Measurements from ENCODE around the gene F2R.

The F2R gene

DNA sequence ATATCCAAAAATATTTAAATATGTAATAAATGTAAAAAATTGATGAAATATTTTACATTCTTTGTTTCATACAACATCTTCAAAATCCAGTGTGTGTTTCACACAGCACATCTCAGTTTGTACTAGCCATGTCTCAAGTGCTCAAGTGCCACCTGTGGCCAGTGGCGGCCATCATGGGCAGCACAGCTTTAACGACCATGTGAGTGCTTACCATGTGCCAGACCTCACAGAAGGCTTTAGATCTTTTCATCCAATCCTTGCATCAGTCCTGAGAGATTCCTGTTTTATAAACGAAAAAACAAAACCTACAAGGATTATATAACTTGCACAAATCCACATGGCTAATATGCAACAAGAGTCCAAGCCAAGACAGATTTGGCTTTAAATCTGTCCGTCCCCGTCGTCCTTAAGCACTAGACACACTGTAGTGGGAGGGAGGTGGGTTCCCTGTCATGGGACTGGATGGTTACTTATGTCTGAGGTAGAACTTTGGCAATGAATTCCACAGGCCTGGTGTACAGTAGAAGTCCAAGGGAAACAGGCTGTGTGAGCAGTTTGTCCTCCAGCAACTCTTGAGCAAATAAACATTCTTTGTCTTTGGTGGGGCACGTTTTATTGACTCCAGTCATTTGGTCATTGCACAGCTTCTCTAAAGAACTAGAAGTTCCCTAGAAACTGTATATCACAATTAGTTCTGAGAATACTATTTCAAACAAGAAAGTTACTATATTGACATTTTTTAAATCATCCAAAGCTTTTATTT, 25.0 kb upstream of the F2R start:
- DNase-seq = no peak

DNA sequence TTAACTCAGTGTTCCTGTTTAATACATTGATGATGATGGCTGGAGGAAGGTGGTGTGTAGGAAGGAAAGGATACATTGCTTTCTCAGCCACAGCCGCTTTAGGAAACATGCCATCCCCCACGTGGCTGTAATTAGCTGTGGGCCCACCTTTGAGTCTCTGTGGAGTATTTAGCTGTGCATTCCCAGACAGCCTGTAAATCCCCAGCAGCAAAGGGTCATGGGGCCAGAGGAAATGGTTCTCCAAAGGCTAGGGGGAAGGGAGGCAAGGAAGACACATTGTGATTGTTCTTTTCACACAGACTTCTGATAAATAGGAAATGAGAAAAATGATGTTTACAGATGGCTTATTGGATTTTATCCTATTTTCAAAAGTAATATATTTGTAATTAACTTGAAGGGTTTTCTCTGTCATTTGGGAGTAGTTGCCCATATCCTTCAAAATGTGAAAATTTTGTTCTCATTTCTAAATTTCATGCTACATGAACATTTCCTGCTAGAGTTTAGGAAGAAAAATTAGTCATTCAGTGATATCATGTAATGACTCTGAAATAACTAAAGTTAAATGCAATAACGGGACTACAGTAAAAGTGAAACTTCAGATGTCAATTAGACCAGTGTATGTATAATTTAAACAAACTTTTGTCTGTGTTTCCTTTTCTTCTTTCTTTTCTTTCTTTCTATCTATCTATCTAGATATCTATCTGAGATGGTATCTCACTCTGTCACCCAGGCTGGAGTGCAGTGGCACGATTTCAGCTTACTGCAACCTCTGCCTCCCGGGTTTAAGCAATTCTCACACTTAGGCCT, 24.3 kb upstream of the F2R start:
- peak; percentile 33 for DNase-seq

DNA sequence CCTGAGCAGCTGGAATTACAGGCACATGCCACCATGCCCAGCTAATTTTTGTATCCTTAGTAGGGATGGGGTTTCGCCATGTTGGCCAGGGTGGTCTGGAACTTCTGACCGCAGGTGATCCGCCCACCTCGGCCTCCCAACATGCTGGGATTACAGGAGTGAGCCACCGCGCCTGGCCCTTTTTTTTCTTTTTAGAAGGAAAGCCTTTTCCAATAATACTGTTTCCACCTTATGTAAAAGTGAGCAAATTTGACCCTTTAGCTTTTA, 23.7 kb upstream of the F2R start:
- DNase-seq = no peak

DNA sequence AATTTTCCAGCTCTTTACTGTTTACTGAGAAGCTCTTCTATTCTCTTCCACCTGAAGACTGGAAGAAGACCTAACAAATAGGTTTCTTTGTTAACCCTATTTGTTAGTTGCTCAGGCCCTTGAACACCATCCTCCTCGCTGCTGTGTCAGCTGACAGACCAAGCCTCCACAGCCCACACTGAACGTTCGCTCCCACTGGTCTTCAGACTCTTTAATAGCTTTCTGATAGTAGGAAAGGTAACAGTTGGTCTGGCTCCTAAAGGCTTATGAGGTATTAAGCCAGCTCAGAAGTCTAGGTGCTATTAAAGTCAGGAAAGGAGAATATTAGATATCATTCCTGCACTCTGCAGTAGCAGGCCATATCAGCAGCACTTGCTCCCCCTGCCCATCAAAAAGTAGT, 23.3 kb upstream of the F2R start:
- DNase-seq = no peak

DNA sequence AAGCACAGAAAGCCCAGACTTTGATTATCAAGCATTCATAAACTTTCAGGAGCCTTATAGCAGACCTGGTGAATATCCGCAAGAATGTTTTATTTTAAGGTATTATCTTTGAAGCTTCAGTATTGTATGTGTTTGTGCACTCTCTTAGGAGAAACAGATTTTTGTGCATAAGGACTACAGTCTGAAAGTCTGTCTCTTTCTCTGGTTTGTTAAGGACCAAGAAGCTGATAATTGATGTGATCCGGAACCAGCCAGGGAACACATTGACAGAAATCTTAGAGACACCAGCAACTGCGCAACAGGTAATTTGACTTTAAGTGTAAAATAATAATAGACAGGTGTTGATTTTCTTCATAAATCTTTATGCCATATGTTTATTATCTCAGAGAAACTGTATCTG, 22.8 kb upstream of the F2R start:
- no peak for DNase-seq

DNA sequence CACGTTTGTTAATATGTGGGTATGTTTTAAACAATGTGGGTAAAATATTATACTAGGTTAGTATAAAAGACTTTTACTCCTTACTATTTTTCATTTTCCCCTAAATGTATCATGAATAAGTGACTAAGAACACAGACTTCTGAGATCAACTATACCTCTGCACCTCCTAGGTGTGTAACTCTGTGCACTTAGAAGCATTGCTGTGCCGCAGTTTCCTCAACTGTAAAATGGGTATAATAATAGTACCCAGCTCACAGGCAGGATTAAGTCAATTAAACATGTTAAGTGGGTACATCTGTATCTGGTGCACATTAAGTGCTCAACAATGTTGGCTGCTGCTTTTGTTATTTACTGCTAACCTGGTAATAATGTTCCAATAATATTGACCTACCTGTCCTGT, 21.6 kb upstream of the F2R start:
- no peak for DNase-seq

DNA sequence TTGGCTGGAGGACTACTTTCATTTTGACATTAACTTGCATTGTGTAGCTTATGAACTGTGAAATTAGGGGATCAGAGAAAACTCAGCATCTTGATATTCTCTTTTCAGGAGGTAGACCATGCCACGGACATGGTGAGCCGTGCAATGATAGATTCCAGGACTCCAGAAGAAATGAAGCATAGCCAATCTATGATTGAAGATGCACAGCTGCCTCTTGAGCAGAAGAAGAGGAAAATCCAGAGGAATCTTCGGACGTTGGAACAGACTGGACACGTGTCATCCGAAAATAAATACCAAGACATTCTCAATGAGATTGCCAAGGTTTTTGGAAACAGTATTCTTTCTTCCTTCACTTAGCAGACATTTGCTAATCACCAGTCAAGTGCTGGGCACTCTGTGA, 20.6 kb upstream of the F2R start:
- no peak for DNase-seq

DNA sequence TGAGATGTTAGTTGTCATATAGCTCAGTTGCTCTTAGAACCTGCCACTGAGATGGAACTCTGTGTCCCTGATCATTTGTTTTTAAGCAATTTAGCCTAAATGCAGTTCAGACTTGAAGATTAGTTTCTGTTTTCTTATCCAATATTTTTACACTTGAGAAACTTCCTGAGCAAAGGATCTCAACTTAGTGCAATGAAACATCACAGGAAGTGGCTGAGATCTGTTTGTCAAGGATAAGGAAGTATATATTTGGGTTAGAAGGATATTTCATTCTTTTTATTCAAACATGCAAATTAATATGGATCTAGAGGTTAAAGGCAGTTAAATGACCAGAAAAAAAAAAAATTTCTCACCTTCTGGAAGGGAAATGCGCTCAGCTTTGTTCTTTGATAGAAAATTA, 19.7 kb upstream of the F2R start:
- DNase-seq = peak; percentile 17

DNA sequence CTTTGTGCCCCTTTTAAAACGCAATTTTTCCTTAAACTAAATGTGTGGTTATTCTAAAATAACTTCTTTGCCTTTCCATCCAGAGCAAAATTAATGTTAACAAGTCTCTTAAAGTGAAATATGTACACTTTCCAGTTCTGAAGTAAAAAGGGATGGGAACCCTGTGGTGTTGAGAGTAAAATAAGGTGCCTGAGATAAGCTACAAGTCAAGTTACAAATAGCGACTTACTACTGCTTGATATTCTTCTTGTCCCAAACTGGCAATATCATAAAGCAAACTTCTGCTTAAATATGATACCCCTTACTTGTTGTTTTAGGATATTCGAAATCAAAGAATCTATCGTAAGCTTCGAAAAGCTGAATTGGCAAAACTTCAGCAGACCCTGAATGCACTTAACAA, 18.3 kb upstream of the F2R start:
- no peak for DNase-seq

DNA sequence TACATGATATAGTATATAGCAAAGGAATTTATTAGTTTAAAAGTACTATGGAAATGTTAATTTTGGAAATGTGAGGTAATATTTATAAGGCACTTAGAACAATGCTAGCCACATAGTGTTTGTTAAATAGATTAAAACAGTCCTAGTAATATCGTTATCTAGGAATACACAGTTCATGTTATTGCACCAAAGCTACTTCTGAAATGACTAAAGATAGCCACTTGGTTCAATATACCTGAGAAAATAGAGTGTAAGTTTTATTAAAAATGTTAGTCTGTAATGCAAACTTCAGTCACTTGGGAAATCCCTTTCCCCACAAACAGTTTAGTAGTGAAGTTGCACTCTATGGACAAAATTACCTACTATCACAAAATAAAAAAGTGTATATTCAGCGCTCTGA, 15.4 kb upstream of the F2R start:
- no peak for DNase-seq

DNA sequence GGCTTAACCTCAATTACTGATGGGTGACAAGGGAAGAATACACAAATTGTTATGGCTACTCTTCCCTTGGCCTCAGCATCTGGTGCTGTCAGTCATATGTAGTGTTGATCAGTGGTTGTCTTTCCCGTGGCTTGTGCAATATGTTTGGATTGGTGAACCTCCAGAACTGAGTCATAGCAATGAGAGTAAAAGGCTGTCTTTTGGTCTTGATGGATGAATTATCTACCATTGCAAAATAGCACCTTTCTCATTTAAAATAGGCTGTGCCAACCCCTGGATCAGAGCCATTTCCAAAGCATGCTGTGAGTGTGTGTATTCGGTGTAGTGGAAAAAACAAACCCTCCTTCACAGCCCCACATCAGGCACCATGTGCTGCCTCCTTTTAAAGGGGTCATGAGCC, 14.6 kb upstream of the F2R start:
- no peak for DNase-seq

DNA sequence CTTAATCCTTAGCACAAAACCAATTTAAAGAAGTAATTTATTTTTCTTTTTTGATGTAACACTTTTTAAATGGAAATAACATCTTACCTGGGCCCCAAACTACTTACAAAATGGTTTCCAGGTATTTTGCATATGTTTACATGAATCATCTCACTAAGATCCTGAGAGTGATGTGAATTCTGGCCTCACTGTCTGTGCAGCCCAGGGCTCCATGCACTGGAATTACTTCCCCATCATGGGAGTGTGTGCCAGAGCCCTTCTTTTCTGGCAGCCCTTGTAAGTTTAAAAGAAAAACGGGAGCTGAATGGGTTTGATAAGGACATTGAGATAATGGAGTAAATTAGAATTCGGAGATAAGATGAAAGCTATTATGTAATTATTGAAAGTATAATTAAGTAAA, 12.2 kb upstream of the F2R start:
- DNase-seq = no peak

DNA sequence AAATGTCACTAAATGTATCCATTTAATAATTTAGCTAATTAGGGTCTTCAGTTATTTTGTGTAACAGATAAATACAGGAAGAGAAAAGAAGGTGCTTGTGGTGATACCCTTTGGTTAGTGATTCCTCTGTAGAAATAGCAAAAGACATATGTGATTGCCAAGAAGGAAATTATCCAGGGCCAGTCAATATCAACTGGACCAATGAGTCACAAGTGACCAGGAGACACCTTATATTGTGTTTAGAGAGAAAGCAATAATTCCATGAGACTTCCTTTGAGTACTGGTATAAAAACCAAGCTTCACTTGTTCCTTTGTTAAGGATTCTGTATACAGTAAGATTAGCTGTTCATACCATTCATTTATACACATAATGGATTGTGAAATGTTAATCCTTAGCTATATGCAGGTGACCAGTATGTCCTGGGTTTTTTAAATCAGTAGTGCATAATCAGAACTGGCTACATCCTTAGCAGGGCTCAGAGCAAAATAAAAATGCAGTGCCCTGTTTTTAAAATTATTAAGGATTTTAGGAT, 11.7 kb upstream of the F2R start:
- DNase-seq = no peak

DNA sequence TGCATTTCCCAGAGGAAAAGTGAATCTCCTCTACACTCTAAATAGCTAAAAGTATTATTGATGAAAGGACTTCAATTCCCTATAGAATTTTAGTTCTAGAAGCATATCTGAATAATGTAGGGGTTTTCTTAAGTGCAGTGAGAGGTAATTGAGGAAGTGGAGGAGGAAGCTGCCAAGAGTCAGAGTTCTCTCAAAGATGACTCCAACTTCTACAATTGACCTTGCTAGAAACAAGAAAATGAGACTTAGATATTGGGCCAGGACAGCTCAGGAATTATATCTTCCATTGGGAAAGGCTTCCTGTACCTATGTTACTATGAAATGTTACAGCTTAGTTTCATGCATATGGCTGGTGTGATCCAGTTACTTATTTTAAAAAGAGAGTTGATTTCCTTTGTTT, 10.4 kb upstream of the F2R start:
- DNase-seq = peak; percentile 47

DNA sequence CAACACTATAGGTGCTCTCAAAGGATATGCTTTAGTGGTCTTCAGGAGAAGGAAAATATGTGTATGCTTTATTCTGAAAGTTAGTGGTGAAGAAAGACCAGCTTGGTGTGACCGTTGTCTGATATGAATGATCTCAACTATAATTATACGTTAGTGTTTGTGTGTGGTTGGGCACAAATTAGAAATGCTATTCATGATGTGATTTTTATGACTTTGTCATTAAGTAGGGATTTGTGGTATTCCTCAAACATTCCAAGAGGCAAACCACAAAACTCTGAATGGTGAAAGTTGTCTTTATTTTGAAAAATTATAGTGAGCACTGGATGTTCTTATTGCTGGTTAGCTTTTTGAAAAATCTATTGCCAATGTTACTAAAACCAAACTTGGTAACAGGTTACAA, 6.2 kb upstream of the F2R start:
- no peak for DNase-seq

DNA sequence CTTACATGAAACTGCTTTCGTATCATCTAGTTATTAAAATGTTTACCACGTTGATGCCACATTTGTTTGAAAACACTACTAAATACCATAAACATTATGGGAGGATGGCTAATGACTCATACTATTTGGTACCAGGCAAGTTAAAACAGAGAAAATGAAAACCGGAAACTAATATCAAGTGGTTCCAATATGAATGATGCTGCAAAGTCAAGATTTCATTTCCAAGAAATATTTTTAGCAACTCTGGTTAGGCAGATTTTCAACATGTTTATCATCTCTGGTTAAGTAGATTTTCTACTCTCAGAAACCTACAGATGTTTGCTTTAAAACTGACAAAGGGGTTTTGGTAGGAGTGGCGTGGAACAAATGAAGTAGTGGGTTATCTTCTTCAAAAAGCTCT, 4.9 kb upstream of the F2R start:
- no peak for DNase-seq

DNA sequence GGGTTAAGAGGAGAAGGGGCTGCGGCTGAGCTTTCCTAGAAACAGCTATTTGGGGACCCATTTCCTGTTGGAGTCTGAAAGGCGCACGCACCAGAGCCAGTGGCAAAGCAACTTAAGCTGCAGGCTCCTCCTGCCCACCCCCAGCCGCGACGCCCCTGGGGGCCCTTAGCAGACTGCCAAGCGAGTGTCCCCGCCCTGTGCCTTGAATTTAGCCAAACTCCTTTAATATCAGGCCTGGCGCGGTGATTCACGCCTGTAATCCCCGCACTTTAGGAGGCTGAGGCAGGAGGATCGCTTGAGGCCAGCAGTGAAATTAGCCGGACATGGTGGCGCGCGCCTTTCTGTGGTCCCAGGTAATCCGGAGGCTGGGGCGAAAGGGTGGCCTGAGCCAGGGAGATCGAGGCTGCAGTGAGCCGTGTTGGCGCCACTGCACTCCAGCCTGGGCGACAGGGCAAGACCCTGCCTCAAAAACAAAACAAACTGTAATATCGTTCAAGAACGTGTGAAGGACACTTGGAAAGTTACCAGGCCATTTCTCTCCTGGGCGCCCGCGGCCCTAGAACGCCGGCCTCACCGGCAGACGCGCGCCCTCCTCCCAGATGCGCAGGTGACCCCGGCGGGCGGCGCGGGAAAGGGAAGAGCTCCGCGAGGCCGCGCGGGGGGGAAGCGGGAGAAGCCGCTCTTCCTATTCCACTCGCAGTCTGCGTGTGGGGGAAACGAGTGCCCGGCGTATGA, 1.0 kb upstream of the F2R start:
- no peak for DNase-seq

DNA sequence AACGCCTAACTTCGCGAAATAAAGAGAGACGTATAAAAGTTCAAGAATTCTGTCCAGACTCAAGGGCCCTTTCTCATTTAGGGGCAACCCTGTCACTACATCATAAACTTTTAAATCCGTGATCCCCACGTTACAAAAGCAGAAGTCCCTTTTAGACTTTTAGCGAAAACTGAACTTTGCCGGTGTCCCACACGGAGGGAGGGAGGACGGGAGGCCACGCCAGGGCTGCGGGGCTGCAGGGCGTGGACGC, 515 bp upstream of the F2R start:
- DNase-seq = no peak

DNA sequence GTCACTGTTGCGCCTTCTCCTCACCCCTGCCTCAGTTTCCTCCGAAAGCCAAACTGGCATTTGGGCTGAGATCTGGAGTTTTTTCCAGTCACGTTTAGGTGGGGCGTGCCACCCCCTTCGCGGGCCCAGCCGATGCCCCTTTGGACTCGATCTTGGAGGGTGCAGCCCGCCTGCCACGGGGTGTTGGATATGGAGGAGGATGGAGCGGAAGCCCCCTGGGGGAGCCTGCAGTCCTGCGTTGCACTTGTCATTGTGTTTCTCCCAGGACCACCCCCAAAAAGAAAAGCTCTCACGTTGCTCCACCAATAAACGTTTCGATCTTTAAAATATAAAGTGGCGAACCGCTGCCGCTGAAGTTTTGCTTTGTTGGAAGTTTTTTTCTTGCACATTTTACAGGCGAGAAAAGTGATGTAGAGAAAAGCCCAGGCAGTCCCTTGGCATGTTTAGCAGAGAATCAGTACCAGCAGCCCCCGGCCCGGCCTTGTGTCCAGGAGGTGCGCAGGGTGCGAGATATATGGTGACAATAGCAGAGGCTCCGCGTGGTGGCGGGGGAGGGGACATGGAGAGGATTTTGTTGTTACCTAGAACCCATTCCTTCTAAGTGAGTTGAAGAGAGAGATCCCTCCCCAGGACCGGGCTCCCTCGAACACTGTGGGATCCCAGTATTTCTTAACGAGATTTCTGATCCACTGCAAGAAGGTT, 681 bp downstream of the F2R start:
- DNase-seq = no peak

DNA sequence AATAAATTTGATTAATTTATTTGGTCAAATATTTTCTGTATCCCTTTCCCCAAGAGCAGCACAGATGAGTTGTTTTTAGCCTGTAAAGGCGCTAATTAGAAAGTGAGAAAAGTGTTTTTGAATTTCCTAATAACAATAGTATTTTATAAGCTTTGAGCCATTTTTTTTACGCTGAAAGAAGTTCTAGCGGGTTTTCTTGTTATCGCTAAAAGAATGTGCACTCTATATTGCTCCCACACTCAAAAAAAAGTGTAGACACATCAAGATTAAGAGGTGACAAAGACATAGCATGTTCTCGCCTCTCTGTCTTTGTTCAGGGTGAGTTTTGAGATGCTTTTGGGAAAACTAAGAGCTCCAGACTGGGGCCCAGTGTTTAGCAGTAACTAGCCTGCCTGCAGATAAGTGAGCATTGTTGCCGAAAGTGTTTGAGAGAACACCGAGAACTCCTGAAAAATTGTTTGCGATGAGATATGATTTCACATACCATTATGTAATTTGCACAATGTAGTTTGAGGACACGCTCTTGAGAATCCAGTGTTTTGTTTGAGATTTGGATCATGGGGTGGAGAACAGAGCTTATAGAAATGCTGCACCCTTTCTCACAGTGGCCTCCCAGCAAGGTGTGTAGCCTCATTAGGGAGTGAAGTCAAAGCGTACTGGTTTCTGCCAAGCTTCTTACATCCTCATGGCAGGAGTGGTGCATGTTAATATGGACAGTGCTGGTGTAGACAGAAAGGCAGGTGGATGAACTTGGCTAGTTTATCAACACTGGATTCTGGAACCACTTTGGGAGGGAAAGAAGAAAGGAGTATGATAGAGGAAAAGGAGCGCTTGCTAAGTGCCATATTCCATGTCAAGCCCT, 1.5 kb downstream of the F2R start:
- DNase-seq = no peak

DNA sequence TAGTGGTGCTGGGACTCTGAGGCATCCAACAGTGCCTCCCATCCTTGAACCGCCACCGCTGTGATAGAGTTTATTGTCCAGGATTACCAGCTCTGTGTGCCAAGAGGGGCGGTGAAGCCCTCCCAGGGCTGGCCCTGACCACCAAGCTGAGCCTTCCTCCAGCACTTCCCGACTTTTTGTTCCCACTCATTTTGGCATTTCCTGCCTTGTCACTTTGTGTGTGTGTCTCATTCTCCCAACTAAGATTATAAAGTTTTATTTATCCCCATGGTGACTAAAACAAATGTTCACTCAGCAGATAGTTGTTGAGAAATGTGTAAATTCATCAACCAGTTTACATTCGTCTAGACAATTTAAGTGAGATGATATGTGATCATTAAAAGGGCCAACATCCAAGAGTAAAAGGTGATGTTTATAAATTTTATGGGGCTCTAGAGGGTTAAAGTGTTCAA, 2.5 kb downstream of the F2R start:
- no peak for DNase-seq

DNA sequence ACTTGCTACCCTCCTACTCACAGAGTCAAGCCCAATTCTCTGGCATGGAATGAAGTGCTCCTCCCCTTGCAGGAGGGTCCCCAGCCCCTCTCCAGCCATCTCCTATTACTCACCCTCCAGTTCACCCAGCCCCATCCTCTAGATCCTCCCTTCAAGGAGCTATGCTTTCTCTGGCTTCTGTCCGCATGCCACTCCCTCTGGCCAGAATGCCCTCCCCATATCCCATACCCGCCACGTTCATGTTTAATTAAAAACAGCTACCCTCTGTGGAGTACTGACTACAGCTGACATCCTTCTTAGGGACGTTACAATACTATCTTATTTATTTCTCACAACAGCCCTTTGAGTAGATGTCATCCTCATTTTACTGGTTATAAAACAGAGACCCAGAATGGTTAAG, 3.0 kb downstream of the F2R start:
- DNase-seq = no peak
